ENCODE measurements around the gene LIMA1.
"Not testable (repeated sequence)": the region's sequence is repeated elsewhere in the genome, so short reads cannot be mapped to it uniquely, and the experiment has no call there.

LIMA1 gene

GRCh38 chr12:50219001-50219400 is 64.3 kb downstream of the LIMA1 start:
- not testable (repeated sequence) for DNase-seq (ENCODE audit: low read depth in 3 of 3, low spot score in 1 of 3)

GRCh38 chr12:50218386-50218785 is 64.9 kb downstream of the LIMA1 start:
- DNase-seq (ENCODE audit: low read depth in 3 of 3, low spot score in 1 of 3), result no peak

GRCh38 chr12:50217202-50217601 is 66.1 kb downstream of the LIMA1 start:
- DNase-seq (ENCODE audit: low read depth in 3 of 3, low spot score in 1 of 3), result no peak

- DNase-seq (ENCODE audit: low read depth in 3 of 3, low spot score in 1 of 3), result no peak
Measured at GRCh38 chr12:50215033-50215432, 68.3 kb downstream of the LIMA1 start.

GRCh38 chr12:50214018-50214417 is 69.3 kb downstream of the LIMA1 start:
- no peak for DNase-seq (ENCODE audit: low read depth in 3 of 3, low spot score in 1 of 3)

- DNase-seq (ENCODE audit: low read depth in 3 of 3, low spot score in 1 of 3), result no peak
Measured at GRCh38 chr12:50213439-50213838, 69.9 kb downstream of the LIMA1 start.

GRCh38 chr12:50212071-50212467 is 71.3 kb downstream of the LIMA1 start:
- no peak for DNase-seq (ENCODE audit: low read depth in 3 of 3, low spot score in 1 of 3)

GRCh38 chr12:50211392-50212070 is 71.8 kb downstream of the LIMA1 start:
- DNase-seq (ENCODE audit: low read depth in 3 of 3, low spot score in 1 of 3), result no peak

GRCh38 chr12:50207424-50207823 is 75.9 kb downstream of the LIMA1 start:
- DNase-seq (ENCODE audit: low read depth in 3 of 3, low spot score in 1 of 3), result no peak

GRCh38 chr12:50205648-50206047 is 77.7 kb downstream of the LIMA1 start:
- DNase-seq (ENCODE audit: low read depth in 3 of 3, low spot score in 1 of 3), result no peak

GRCh38 chr12:50203691-50204090 is 79.6 kb downstream of the LIMA1 start:
- DNase-seq (ENCODE audit: low read depth in 3 of 3, low spot score in 1 of 3), result no peak

GRCh38 chr12:50201987-50202521 is 81.3 kb downstream of the LIMA1 start:
- no peak for DNase-seq (ENCODE audit: low read depth in 3 of 3, low spot score in 1 of 3)

- no peak for DNase-seq (ENCODE audit: low read depth in 3 of 3, low spot score in 1 of 3)
Measured at GRCh38 chr12:50200552-50201273, 82.6 kb downstream of the LIMA1 start.

- no peak for DNase-seq (ENCODE audit: low read depth in 3 of 3, low spot score in 1 of 3)
Measured at GRCh38 chr12:50198829-50199228, 84.5 kb downstream of the LIMA1 start.

- no peak for DNase-seq (ENCODE audit: low read depth in 3 of 3, low spot score in 1 of 3)
Measured at GRCh38 chr12:50197297-50197727, 86.0 kb downstream of the LIMA1 start.

GRCh38 chr12:50196537-50196936 is 86.8 kb downstream of the LIMA1 start:
- DNase-seq (ENCODE audit: low read depth in 3 of 3, low spot score in 1 of 3), result no peak

GRCh38 chr12:50195832-50196231 is 87.5 kb downstream of the LIMA1 start:
- no peak for DNase-seq (ENCODE audit: low read depth in 3 of 3, low spot score in 1 of 3)

- DNase-seq (ENCODE audit: low read depth in 3 of 3, low spot score in 1 of 3), result no peak
Measured at GRCh38 chr12:50192908-50193307, 90.4 kb downstream of the LIMA1 start.

- no peak for DNase-seq (ENCODE audit: low read depth in 3 of 3, low spot score in 1 of 3)
Measured at GRCh38 chr12:50192236-50192635, 91.1 kb downstream of the LIMA1 start.

- DNase-seq (ENCODE audit: low read depth in 3 of 3, low spot score in 1 of 3), result no peak
Measured at GRCh38 chr12:50190859-50191258, 92.5 kb downstream of the LIMA1 start.

GRCh38 chr12:50188875-50189575 is 94.3 kb downstream of the LIMA1 start:
- DNase-seq (ENCODE audit: low read depth in 3 of 3, low spot score in 1 of 3), result no peak

- DNase-seq (ENCODE audit: low read depth in 3 of 3, low spot score in 1 of 3), result no peak
Measured at GRCh38 chr12:50188241-50188781, 95.0 kb downstream of the LIMA1 start.
